Left ventricle myocardium superior (tissue), 1 donor: Measurements from ENCODE around the gene APOL1. TPM values are rescaled to one million over a fixed set of nuclear protein-coding genes. Genes with fewer than 3 reads are reported as not detected.
"Not testable (repeated sequence)": the region's sequence is repeated elsewhere in the genome, so short reads cannot be mapped to it uniquely, and the experiment has no call there.

ENCODE experiments used
- ATAC-seq: fragments of 200-7000 bp; cut with Tn5 transposase; one replicate; pipeline ENCODE4 v1.9.1; 2020; ENCODE audit warnings: mild to moderate bottlenecking, moderate library complexity
- DNase-seq: peaks from one replicate; pipeline ENCODE4 v3.0.0-alpha.2; 2020
- intact Hi-C: fragments of 100-400 bp; cut with micrococcal nuclease; formaldehyde crosslinking; loops from one replicate; pipeline ENCODE4 v1.11.0; 2022
- total RNA-seq: library from RNA; stranded (reverse); fragmentation: NEBNext Ultra II Directional; extraction: Animal tissue kit (Norgen Biotek cat#: 25700); gene quantifications from one replicate; pipeline ENCODE4 v1.2.1, GENCODE V29; 2021
- donor health status: DM: no; HTN: yes; CAD: no; lungs with severe emphysema.

The APOL1 gene
- total RNA-seq, 1 donor from 2014 or later = 17.6 TPM

DNA sequence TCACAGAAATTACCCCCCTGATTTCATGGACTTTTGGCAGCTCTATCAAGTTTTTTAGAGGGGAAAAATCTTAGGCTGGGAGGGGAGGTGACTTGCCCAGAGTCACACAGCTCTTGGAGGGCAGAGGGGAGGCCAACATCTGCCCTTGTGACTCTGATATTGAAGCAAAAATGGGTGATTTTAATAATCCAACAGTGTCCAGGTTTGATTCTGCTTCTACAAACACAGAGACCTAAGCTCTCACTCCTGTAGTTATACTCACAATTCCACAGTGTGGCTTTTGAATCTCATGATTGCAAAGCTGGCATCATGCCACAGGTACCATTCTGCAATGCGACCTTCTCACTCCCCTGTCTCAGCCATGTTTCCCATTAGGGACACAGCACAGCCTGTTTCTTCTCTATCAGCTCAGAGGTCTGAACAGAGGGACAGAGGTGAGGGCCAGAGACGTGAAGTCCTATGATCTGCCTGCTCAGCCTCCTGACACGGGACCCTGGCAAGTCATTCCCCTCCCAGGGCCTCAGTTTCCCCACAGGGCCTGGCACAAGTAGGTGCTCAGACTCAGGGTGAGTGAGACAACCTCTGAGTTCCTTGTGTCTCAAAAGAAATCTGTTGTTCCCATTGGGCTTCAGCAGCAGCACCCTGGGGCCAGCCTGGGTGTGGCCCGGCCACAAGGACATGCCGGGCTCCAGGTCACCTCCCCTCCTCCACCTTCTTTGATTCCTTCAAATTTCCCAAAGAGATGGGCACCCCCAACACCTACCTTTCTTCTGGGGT is 14.4 kb upstream of the APOL1 start:
- intact Hi-C loops = no loop called here
- no peak for DNase-seq

DNA sequence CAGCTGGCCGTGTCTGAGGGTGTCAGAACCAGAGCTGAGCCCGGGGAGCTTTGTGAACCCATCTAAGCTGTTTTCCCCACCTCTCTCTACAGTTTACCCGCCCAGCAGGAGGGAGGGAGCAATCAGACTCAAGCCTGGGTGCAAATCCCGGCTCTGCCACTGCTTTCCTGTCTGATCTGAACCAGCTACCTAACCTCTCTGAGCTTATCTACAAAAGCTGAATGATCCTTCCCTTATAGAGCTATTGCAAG is 13.9 kb upstream of the APOL1 start:
- DNase-seq (no peak), ATAC-seq (peak; percentile 30)

More for the DNA sequence above, 14.4 kb upstream of the APOL1 start:
- ATAC-seq = peak; percentile 48

DNA sequence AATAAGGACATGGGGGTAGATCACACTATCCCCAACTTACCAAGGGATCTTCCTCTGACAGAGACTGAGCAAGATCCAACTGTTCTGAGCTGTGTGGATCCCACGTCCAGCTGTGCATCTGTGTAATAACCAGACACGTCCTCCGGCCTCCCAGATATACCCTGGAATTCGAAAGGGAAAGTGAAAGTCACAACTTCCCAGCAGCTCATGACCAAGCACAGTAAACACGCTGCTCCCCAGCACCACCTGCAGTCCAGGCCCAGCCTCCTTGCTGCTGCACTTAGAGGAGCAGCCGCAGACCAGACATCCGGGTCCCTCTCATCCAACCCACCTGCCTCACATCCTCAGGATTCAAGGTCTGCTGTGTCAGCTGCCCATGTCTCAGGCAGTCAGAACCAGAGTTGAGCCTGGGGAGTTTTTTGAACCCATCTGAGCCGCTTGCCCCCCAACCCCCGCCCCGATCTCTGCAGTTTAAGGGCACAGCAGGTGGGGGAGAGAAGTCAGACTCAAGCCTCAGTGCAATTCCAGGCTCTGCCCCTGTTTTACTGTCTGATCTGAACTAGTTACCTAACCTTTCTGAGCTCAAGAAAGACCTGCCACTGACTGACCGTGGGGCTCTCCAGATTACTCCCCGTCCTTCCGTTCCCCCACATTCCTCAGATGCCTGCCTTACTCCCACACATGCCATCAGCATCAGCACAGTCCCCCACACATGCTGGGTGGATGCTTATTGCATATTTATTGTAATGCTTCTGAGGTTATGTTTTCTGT is 13.3 kb upstream of the APOL1 start, which contains the start of gene APOL2:
Gene APOL2 (minus strand): TSS at position 127 of the 771 bp plus-strand sequence. CDS start 6,365 bp downstream, outside the sequence.
- ATAC-seq (peak; percentile 96), DNase-seq (peak; percentile 92)
- intact Hi-C loops = no loop called here

More for the DNA sequence above, 13.9 kb upstream of the APOL1 start:
- intact Hi-C loops = no loop called here

DNA sequence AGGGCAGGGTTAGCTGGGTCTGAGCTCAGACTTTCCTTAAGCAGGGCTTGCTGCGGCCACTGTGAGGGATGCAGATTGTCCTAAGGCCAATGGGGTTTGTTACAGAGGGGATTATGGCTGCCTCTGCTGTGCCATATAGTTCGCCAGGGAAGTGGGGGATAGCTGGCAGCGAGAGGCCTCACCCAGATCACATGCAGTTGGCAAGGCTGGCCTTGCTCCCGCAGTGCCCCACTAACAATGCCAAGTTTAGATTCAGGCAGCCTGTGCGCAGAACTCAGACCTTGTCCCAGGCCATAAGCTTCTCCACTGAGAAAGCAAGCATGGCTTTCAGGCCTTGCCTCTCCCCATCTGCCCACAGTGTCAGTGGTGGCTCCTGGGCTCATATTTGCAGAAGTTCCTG is 8.9 kb upstream of the APOL1 start:
- DNase-seq (peak; percentile 53), ATAC-seq (peak; percentile 42)
- intact Hi-C loops = no loop called here

DNA sequence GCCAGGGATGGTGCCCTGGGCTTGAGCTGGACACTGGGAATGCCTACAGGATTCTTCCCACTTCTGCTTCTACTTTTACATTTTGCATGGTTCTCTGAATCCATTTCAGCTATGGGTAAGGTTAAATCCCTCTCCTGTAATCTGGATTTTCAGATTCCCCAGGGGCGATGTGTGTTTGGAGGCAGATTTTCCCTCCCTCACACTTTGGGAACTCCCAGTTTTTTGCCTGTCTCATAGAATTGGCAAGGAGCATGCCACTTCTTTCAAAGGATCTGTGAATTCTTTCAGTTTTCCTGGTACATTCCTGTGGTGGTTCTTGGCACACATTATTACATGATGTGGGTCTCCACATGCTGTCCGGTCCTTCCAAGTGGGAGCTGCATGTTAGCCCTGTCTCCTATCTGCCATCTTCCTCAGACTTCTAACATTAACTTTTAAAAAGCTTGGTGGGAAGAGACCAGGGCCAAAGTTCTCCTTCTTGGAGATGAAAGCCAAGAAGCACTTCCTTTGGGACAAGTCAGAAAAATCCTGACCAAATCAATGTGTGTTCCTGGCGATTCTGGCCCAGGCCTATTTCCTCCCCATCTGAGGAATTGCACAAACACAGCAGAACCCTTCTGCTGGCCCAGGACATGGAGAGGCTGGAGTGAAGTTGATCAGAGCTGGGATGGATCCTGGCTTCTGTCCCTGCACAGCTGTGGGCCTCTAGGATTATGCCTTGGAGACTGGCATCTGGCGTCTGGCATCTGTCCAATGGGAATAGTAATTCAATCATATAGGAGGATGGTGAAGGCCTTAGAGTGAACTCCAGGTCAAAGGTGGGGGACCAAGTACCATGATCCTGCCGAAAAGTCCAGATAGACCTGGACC is 8.2 kb upstream of the APOL1 start:
- DNase-seq (peak; percentile 69), ATAC-seq (peak; percentile 87)
- intact Hi-C loops = no loop called here

DNA sequence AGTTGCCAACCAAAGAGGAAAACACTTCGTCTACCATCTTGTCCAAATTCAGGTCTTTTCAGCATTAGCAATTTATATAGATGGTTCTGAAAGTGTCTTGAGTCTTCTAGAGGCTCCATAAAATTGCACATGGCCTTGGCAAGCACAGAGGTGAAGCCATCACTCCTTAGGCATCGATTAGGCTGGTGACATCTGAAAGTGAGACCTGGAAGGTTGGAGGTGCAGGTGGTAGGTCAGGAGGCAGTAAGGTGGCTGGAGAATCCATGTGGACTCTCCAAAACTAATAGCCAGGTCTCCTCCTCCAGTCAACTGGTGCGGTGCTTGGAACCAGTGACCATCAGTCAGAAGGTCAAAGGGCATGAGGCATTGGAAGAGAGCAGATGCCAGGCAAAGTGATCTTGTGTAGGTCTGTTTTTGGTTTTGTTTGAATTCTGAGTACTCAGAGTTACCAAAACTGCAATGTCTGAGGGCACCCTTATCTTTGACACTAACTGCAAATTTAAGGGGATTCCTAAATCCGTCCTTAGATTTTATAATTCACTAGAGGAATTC is 7.1 kb upstream of the APOL1 start:
- intact Hi-C loops = no loop called here
- DNase-seq = no peak
- no peak for ATAC-seq

DNA sequence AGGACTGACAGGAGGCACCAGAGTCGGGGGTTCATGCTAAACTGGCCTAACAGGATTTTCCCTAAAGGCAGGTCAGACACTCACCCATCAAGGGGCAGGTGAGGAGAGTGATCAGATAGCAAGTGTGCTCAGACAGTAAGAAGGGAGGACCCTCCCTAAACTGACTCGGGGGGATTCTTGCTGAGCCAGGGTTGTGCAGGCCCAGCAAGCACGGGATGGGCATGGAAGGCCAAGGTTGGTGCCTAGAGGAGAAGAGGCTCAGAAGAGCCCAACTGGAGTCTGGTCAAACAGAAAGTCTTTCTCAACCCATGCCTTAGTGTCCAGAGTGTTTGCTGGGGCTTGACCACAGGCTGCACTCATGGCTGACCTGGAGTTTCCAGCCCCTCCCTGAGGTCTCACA is 6.2 kb upstream of the APOL1 start:
- DNase-seq (no peak), ATAC-seq (no peak)
- intact Hi-C loops = no loop called here

DNA sequence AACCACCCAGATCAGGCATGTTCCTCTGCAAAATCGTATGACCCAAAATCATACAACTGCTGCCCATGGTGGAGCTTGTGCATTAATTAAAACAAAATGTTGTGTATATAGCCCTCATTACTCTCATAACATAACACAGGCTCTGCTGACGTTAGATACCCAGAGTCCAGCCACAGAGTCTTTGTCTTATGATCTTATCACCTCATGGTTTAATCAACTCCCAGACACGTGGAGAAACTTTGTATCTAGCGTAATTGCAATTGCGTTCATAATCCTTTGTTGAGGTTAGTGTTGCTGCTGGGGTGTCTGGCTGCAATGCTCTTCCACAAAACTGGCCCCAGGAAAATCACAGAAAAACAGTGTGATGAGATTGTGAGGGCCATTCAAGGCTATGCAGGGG is 5.0 kb upstream of the APOL1 start:
- intact Hi-C loops = no loop called here
- DNase-seq (no peak), ATAC-seq (no peak)

DNA sequence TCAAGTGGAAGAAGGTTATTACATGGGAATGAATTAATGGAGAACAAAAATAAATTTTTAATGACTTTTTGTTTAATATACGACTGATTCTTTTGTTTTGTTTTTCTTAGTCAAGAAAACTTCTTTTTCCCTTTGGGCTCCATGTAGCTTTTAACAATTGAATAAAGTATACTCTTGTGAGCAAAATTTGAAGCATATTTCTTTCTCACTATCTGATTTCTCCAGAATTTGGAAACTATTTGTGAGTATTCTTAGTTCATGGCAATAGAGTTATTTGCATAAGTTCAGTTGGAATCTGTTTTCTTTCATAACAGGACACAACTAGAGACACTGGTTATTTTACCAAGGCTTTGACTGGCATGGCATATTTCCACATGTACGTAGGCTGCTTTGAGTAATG is 3.8 kb upstream of the APOL1 start:
- DNase-seq (no peak), ATAC-seq (no peak)
- intact Hi-C loops = no loop called here

DNA sequence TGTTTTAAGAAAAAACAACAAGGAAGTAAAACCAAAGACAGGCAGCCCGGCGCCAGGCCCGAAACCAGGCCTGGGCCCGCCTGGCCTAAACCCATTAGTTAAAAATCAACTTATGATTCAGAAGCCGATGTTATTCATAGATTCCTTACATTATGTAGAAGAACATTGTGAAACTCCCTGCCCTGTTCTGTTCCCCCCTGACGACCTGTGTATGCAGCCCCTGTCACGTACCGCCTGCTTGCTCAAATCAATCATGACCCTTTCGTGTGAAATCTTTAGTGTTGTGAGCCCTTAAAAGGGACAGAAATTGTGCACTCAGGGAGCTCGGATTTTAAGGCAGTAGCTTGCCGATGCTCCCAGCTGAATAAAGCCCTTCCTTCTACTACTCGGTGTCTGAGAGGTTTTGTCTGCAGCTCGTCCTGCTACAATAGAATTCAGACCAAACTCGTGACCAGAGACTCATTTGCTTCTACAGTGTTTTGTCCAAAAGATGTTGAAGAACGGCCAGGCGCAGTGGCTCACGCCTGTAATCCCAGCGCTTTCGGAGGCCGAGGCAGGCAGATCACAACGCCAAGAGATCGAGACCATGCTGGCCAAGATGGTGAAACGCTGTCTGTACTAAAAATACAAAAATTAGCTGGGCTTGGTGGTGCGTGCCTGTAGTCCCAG is 2.5 kb upstream of the APOL1 start:
- intact Hi-C loops, DNase-seq, ATAC-seq: not testable (repeated sequence)

DNA sequence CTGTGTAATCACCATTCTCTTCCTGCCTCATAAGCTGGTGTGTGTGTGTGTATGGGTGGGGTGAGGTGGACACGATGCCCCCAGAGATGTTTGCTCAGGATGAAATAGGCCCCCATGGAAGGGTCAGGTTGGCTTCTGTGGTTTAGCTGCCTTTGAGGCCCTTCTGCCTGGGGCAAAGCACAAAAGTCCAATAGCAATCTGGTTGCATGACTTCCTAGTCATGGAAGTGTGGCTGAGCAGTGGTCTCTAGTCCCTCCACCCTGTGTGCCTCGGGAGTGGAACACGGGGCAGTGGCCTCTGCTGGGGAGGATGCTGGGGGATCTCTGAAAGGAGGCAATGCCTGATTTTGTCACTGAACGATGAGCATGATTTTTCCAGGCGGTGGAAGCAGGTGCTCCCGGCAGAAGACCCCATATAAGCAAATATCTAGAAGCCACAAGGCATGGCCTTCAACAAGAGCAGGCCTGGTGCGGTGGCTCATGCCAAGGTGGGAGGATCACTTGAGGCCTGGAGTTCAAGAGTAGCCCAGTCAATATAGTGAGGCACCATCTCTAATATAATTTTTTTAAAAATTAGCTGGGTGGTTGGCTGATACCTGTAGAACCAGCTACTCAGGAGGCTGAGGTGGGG is 839 bp upstream of the APOL1 start:
- DNase-seq, intact Hi-C loops, ATAC-seq: not testable (repeated sequence)

DNA sequence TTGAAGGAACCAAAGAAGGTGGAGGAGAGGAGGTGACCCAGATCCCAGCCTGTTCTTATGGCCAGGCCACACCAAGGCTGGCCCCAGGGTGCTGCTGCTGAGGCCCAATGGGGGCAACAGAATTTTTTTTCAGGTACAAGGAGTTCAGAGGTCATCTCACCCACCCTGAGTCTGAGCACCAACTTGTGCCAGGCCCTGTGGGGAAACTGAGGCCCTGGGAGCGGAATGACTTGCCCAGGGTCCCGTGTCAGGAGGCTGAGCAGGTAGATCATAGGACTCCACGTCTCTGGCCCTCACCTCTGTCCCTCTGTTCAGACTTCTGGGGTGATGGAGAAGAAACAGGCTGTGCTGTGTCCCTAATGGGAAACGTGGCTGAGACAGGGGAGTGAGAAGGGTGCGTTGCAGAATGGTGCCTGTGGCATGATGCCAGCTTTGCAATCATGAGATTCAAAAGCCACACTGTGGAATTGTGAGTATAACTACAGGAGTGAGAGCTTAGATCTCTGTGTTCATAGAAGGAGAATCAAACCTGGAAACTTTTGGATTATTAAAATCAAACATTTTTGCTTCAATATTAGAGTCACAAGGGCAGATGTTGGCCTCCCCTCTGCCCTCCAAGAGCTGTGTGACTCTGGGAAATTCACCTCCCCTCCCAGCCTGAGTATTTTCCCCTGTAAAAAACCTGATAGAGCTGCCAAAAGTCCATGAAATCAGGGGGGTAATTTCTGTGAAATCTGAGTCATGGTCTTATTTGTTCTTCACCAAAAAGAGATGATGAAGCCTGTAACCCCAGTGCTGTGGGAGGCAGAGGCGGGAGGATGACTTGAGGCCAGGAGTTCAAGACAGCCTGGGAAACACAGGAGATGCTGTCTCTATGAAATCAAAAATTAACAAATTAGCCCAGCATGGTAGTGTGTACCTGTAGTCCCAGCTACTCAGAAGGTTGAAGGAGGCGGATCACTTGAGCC is 874 bp downstream of the APOL1 start:
- intact Hi-C loops = no loop called here
- peak; percentile 44 for ATAC-seq
- DNase-seq = no peak

DNA sequence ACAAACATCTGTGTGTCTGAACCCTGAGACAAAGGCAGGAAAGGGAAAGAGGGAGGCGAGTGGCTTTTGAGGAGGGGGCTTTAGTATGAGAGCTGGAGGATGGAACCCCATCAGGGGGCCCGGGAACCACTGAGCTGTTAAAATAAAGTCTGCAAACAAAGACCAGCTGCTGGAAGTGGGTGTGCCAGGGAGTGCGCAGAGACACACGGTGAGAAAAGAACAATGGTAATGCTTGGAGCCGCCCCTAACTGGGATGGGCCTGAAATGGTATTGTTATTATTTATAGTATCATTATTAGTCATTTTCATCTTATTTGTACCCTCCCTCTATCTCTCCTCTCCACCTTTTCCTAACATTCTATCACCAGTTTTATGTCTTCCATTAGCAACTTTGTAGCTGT is 2.6 kb downstream of the APOL1 start:
- intact Hi-C loops, DNase-seq: not testable (repeated sequence)
- peak; percentile 24 for ATAC-seq

DNA sequence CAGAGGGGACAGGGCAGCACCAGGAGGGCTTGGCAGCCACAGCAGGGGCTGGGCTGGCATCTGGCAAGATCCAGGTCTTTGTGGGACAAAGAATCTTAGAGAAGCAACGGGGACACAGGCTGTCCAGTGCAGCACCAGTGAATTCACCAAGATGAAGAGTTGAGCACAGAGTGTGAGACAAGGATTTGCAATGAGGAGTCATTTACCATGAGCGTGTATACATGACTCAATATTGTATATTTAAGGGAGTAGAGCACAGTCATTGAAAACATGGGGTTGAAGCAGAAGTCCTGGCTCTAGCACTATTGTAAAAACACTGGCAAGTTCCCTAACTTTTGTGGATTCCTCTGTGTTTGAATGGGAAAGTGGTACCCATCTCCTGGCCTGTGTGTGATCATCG is 3.5 kb downstream of the APOL1 start:
- ATAC-seq (no peak), DNase-seq (no peak)
- intact Hi-C loops = no loop called here

DNA sequence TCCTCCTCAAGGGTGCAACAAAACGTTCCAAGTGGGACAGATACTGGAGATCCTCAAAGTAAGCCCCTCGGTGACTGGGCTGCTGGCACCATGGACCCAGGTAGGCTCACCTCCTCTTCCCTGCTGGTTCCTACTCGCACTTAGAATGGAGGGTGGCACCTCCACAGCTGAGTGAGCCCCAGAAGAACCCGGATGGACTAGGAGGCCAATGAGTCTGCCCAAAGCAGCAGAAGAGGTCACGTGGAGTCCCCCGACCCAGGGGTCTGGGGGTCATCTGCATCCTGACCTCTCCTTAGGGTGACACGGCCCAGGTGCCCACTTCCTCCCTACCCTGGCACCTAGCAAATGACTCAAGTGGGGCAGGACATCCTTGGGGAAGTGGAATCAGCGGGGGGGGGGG is 4.4 kb downstream of the APOL1 start:
- DNase-seq (no peak), ATAC-seq (no peak)
- intact Hi-C loops = no loop called here

DNA sequence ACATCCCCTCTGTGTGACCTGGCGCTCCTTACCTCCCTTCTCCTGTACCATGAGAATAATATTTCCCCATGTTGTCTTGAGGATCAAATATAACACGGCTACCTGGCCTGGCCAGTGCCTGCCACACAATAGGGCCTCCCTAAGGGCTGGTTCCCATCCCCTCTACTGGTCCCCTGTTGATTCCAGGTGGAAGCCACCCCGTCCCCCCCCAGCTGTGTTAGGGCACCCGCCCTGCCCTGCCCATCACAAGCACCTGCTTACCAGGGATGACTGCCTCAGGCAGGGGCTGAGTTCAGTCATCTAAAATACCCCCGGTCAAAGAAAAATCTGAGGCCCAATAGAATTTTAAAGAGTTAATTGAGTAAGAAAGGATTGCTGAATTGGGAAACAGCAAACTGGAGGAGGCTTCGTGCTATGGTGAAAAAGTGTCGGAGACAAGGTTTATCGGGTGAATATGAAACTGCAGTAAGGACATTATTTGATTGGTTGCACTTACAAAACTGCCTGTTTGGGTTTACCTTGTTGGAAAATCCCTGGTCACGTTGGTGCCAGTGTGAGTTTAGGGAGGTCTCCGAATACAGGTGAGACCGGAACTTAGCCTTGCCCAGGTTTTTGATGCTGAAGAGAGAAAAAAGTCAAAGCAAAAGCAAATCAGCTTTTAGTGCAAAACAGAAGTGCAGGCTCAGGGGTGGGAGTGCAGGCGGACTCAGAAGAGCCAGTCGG is 5.2 kb downstream of the APOL1 start:
- intact Hi-C loops = no loop called here
- no peak for DNase-seq
- no peak for ATAC-seq
